Measurements from ENCODE around the gene MEX3C.

MEX3C gene

DNA sequence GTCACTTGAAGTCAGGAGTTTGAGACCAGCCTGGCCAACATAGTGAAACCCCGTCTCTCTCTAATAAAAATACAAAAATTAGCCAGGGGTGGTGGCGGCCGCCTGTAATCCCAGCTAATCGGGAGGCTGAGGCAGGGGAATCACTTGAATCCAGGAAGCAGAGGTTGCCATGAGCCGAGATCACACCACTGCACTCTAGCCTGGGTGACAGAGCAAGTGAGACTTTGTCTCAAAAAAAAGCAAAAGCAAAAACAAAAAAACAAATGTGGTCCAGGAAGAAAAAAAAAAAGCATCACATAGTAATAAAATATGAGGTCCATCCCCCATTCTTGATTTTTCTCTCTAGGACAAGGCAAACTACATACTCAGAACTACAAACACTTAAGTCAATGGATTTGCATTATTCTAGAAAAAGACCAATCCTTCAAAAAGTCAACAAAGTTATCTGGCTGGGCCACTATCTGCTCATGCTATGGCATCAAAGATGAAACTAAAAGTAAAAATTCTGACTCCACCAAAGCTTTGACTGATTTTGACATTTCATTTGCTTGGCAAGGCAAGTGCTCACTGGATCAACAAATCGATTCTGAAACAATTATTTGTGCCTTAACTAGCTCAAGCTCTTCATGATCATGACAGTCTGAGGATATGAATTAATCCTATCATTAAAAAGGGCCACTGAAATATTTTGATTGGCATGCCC lies 28.4 kb downstream of the MEX3C start:
- Histone ChIP-seq H3K4me1 (ENCODE audit: control insufficient read depth, insufficient read depth, low read length, poor library complexity, severe bottlenecking) (no peaks in the 10 kb centered on the region), H3K4me3 (ENCODE audit: extremely low read depth, insufficient read depth, low read length, poor library complexity, severe bottlenecking) (no peak overlapping the region), H3K36me3 (ENCODE audit: control insufficient read depth, insufficient read depth, low read length) (peaks cover 15% of the 10 kb centered on the region), H3K27ac (ENCODE audit: low read depth, low read length, severe bottlenecking) (no peak overlapping the region), H3K9me3 (ENCODE audit: control insufficient read depth, low read length) (no peaks in the 10 kb centered on the region)
- WGBS, 2 experiments (ENCODE audit: insufficient coverage in 2 of 2): 90 to 94% methylated on average over 6 of the region's 6 CpGs

DNA sequence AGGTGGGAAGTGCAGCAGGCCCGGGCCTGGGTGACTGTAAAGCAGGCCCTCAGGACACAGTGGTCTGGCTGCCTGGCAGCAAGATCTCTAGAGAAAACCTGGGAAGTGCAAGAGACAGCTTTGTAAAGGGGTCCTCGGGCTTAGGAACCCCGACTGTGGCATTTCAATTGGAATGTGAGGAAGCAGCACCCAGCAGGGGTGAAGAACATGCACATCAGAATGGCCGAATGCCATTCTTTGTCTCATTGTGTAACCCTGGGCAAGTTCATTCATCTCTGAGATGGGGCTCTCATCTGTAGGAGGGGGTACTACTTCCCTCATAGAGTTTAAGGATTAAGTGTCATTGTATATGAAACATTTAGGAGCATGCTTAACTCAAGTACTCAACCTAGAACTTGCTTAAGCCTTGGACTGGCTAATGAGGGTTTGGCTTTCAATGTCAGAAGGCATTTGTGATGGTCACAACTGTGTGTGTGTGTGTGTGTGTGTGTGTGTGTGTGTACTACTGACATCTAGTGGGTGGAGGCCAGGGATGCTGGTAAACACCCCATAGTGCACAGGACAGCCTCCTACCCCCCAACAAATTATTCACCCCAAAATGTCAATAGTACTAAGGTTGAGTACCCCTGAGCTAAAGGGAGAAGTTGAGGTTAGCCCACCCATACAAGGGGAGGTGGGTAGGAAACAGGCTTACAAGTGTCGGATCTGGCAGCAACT lies 29.3 kb downstream of the MEX3C start:
- peak overlapping the region; percentile 33 for H3K27ac ChIP-seq (ENCODE audit: low read depth, low read length, severe bottlenecking)
- peaks cover 9% of the 10 kb centered on the region for H3K36me3 ChIP-seq (ENCODE audit: control insufficient read depth, insufficient read depth, low read length)
- 35 to 41% methylated on average over 4 to 5 of the region's 5 CpGs for WGBS, 2 experiments (ENCODE audit: insufficient coverage in 2 of 2)
- H3K9me3 ChIP-seq (ENCODE audit: control insufficient read depth, low read length): no peaks in the 10 kb centered on the region
- no peaks in the 10 kb centered on the region for H3K4me1 ChIP-seq (ENCODE audit: control insufficient read depth, insufficient read depth, low read length, poor library complexity, severe bottlenecking)
- H3K4me3 ChIP-seq (ENCODE audit: extremely low read depth, insufficient read depth, low read length, poor library complexity, severe bottlenecking): no peak overlapping the region

DNA sequence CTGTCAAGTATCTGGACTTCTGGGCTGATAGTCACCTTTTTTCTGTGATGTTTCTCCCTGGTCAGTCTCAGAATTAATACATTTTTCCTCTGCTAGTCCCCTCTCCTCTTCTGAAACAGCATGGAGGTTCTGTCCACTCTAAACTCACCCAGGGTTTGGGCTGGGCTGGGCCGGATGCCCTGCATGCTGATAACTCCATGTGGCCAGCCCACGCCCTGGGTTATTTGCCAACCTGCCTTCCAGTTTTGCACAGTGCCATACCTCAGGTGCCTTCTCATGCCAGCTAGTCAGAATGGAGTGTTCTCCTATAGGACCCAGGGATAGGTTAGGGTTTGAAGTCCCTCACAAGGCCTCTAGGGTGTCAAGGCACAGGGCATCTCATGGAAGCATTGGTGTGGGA lies 32.2 kb downstream of the MEX3C start:
- Histone ChIP-seq H3K4me3 (ENCODE audit: extremely low read depth, insufficient read depth, low read length, poor library complexity, severe bottlenecking) (no peak overlapping the region), H3K9me3 (ENCODE audit: control insufficient read depth, low read length) (no peaks in the 10 kb centered on the region), H3K36me3 (ENCODE audit: control insufficient read depth, insufficient read depth, low read length) (no peaks in the 10 kb centered on the region), H3K27ac (ENCODE audit: low read depth, low read length, severe bottlenecking) (no peak overlapping the region), H3K4me1 (ENCODE audit: control insufficient read depth, insufficient read depth, low read length, poor library complexity, severe bottlenecking) (no peaks in the 10 kb centered on the region)
- 86 to 100% methylated on average over 1 to 2 of the region's 2 CpGs for WGBS, 2 experiments (ENCODE audit: insufficient coverage in 2 of 2)

DNA sequence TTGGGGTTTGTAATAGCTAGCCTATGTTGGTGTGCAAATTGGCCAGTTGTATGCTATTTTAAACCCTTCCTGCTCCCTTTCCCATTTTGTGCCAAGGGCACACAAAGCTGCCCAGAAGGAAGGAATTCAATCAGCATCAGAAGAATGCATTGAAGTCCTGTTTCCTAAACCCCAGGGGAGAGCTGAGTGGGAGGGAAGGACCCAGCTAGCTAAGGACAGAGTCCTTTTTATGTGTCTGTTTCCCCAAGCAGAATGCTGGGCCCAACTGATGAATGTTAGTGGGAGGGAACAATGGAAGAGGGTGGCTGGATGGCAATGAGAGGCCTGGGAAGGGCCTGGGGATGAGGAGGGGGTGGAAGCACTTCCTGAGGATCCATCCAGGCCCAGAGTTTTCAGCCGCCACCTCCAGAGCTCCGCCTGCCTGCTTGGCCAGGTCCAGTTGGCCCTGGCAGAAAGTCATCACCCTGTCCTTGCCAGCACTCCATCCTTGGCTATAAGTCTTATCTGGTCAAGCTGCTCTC lies 32.7 kb downstream of the MEX3C start:
- Histone ChIP-seq H3K4me1 (ENCODE audit: control insufficient read depth, insufficient read depth, low read length, poor library complexity, severe bottlenecking) (no peaks in the 10 kb centered on the region), H3K27ac (ENCODE audit: low read depth, low read length, severe bottlenecking) (no peak overlapping the region), H3K4me3 (ENCODE audit: extremely low read depth, insufficient read depth, low read length, poor library complexity, severe bottlenecking) (no peak overlapping the region), H3K9me3 (ENCODE audit: control insufficient read depth, low read length) (no peaks in the 10 kb centered on the region), H3K36me3 (ENCODE audit: control insufficient read depth, insufficient read depth, low read length) (no peaks in the 10 kb centered on the region)
- WGBS, 2 experiments (ENCODE audit: insufficient coverage in 2 of 2): 68 to 96% methylated on average over 2 of the region's 2 CpGs

DNA sequence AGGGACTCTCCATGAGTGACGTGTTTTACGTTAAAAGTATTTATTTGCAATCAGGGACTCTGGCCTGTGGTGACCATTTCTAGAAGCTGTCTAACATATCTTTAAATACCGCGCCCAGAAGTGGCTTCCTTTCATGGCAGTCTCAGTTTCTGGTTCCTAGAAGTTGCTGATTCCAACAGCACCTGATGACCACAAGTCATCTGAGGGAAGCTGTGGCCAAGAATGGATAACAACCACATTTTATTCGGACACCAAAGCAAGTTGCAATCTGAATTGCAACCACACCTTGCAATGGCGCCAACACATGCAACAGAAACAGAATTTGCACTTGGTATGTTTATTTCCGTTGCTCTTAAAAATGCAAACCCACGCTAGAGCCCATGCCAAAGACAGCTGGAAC lies 33.1 kb downstream of the MEX3C start:
- Histone ChIP-seq H3K4me3 (ENCODE audit: extremely low read depth, insufficient read depth, low read length, poor library complexity, severe bottlenecking) (no peak overlapping the region), H3K36me3 (ENCODE audit: control insufficient read depth, insufficient read depth, low read length) (no peaks in the 10 kb centered on the region), H3K27ac (ENCODE audit: low read depth, low read length, severe bottlenecking) (no peak overlapping the region), H3K4me1 (ENCODE audit: control insufficient read depth, insufficient read depth, low read length, poor library complexity, severe bottlenecking) (no peaks in the 10 kb centered on the region), H3K9me3 (ENCODE audit: control insufficient read depth, low read length) (no peaks in the 10 kb centered on the region)
- 87 to 99% methylated on average over 6 to 7 of the region's 8 CpGs for WGBS, 2 experiments (ENCODE audit: insufficient coverage in 2 of 2)

DNA sequence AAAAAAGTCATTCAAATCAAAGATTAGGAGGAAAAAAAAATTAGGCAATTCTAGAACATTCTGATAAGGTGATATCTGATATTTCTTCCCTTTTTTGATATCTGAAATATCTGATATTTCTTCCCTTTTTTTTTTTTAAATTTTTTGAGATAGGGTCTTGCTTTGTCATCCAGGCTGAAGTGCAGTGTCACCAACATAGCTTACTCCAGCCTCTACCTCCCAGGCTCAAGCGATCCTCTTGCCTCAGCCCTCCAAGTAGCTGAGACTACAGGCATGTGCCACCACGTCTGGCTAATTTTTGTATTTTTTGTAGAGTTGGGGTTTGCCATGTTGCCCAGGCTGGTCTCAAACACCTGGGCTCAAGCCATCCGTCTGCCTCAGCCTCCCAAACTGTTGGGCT lies 33.9 kb downstream of the MEX3C start:
- no peaks in the 10 kb centered on the region for H3K4me1 ChIP-seq (ENCODE audit: control insufficient read depth, insufficient read depth, low read length, poor library complexity, severe bottlenecking)
- H3K9me3 ChIP-seq (ENCODE audit: control insufficient read depth, low read length): no peaks in the 10 kb centered on the region
- no peak overlapping the region for H3K27ac ChIP-seq (ENCODE audit: low read depth, low read length, severe bottlenecking)
- no peak overlapping the region for H3K4me3 ChIP-seq (ENCODE audit: extremely low read depth, insufficient read depth, low read length, poor library complexity, severe bottlenecking)
- 83% methylated on average over 2 of the region's 3 CpGs; no CpG with 5 or more reads in 1 of the 2 experiments for WGBS, 2 experiments (ENCODE audit: insufficient coverage in 2 of 2)
- no peaks in the 10 kb centered on the region for H3K36me3 ChIP-seq (ENCODE audit: control insufficient read depth, insufficient read depth, low read length)

DNA sequence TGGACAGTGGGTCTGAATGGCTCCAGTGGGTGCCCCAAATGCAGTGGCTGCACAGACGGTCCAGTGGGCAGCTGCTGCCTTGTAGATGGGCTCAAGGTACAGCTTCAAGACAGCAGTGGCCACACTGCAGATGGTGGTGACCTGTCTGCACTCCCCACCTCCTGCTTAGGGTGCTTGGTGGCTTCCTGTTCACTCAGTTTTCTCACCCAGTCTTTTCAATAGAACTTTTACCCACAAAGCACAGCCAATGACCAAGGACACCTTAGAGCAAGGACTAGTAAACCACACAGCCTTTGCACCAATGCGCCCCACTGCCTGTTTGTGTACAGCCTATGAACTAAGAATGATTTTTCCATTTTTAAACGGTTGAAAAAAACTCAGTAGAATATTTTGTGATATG lies 34.9 kb downstream of the MEX3C start:
- Histone ChIP-seq H3K36me3 (ENCODE audit: control insufficient read depth, insufficient read depth, low read length) (no peaks in the 10 kb centered on the region), H3K4me3 (ENCODE audit: extremely low read depth, insufficient read depth, low read length, poor library complexity, severe bottlenecking) (no peak overlapping the region), H3K27ac (ENCODE audit: low read depth, low read length, severe bottlenecking) (no peak overlapping the region), H3K9me3 (ENCODE audit: control insufficient read depth, low read length) (no peaks in the 10 kb centered on the region), H3K4me1 (ENCODE audit: control insufficient read depth, insufficient read depth, low read length, poor library complexity, severe bottlenecking) (no peaks in the 10 kb centered on the region)
- 93 to 100% methylated on average over 1 to 3 of the region's 3 CpGs for WGBS, 2 experiments (ENCODE audit: insufficient coverage in 2 of 2)

DNA sequence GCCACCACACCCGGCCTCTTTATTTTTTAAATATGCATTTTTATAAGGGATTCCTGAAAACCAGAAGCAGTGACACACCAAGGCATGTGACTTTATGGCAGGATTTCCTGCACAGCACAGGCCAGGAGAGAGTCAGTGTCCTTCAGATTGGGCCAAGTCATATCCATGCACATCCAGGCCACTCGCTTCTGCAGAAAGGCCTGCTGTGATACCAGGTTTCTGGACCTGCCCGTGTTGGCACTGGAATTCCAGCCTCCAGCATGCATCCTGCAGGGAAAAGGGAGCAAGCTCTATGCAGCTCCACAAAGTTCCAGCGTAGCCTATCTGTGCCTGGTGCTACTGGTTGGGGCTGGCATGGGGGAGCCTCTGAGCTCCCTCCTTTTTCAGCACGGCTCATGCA lies 36.8 kb downstream of the MEX3C start:
- 78 to 79% methylated on average over 4 to 5 of the region's 5 CpGs for WGBS, 2 experiments (ENCODE audit: insufficient coverage in 2 of 2)
- Histone ChIP-seq H3K9me3 (ENCODE audit: control insufficient read depth, low read length) (no peaks in the 10 kb centered on the region), H3K4me3 (ENCODE audit: extremely low read depth, insufficient read depth, low read length, poor library complexity, severe bottlenecking) (no peak overlapping the region), H3K4me1 (ENCODE audit: control insufficient read depth, insufficient read depth, low read length, poor library complexity, severe bottlenecking) (no peaks in the 10 kb centered on the region), H3K27ac (ENCODE audit: low read depth, low read length, severe bottlenecking) (no peak overlapping the region), H3K36me3 (ENCODE audit: control insufficient read depth, insufficient read depth, low read length) (no peaks in the 10 kb centered on the region)

DNA sequence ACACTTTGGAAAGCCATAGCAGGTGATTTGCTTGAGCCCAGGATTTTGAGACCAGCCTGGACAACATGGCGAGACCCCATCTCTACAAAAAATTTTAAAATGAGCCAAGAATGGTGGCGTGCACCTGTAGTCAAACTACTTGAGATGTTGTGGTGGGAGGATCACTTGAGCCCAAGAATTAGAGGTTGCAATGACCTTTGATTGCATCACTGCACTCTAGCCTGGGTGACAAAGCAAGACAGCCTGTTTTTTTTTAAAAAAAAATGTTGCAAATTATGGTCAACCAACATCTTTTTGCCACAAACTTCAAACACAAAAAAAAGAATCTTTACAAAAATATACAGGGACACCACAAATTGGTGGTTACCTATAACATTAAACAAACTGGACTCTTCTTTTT lies 40.3 kb downstream of the MEX3C start:
- Histone ChIP-seq H3K36me3 (ENCODE audit: control insufficient read depth, insufficient read depth, low read length) (no peaks in the 10 kb centered on the region), H3K9me3 (ENCODE audit: control insufficient read depth, low read length) (no peaks in the 10 kb centered on the region), H3K4me3 (ENCODE audit: extremely low read depth, insufficient read depth, low read length, poor library complexity, severe bottlenecking) (no peak overlapping the region), H3K4me1 (ENCODE audit: control insufficient read depth, insufficient read depth, low read length, poor library complexity, severe bottlenecking) (no peaks in the 10 kb centered on the region), H3K27ac (ENCODE audit: low read depth, low read length, severe bottlenecking) (no peak overlapping the region)
- WGBS, 2 experiments (ENCODE audit: insufficient coverage in 2 of 2): 71 to 100% methylated on average over 1 to 2 of the region's 2 CpGs

DNA sequence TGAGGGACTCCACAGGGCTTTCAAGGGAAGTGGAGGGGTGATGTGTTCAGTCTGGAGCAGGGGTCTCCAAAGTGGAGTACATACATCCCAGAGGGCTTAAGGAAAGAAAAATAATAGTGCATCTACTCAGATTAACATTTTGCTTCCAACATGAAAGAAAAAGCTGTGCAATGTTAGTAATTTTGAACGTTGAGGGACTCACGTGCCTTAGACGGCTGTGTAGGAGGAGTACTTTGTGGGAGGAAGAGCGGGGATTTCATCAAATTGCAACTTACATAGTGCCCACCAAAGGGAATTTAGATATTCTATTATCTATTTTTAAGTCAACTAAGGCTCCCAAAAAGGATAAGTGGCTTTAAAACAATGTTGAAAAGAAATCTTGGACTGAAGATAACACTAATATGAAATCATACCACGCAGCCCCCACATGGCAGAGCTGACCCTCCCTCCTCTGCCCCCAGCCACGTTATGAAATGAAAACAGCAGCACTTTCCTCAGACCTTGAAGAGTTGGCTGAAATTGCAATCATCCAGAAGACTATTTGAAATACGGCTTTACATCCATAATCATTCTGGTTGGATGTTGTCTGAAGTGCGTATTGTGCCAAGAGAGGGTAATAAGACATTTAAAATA lies 42.9 kb downstream of the MEX3C start:
- 83 to 93% methylated on average over 1 to 2 of the region's 8 CpGs for WGBS, 2 experiments (ENCODE audit: insufficient coverage in 2 of 2)
- Histone ChIP-seq H3K27ac (ENCODE audit: low read depth, low read length, severe bottlenecking) (no peak overlapping the region), H3K4me3 (ENCODE audit: extremely low read depth, insufficient read depth, low read length, poor library complexity, severe bottlenecking) (no peak overlapping the region), H3K4me1 (ENCODE audit: control insufficient read depth, insufficient read depth, low read length, poor library complexity, severe bottlenecking) (peaks cover 9% of the 10 kb centered on the region), H3K9me3 (ENCODE audit: control insufficient read depth, low read length) (no peaks in the 10 kb centered on the region), H3K36me3 (ENCODE audit: control insufficient read depth, insufficient read depth, low read length) (no peaks in the 10 kb centered on the region)
